OCI-LY1 (cell line): ENCODE data around the gene CCNJL.

ENCODE experiments used
- H2AFZ ChIP-seq: fragments of 200-600 bp; sonication (generic), shearing (Covaris generic); 2 replicates; pipeline ENCODE4 v1.6.0; 2014; ENCODE audit warnings: antibody characterized with exemption, mild to moderate bottlenecking, low read length
- H3F3A ChIP-seq: fragments of 200-600 bp; sonication (generic), shearing (Covaris generic); 2 replicates; pipeline ENCODE4 v1.6.0; 2014; ENCODE audit warnings: mild to moderate bottlenecking, antibody characterized with exemption, low read length, moderate library complexity; ENCODE audit not compliant: insufficient read depth
- H3K27ac ChIP-seq: fragments of 200-600 bp; sonication (generic); 2 replicates; pipeline ENCODE4 v1.5.1; 2014; ENCODE audit warnings: low read length, mixed run types, mild to moderate bottlenecking, low read depth; ENCODE audit not compliant: poor library complexity, severe bottlenecking
- H3K27me3 ChIP-seq: fragments of 200-600 bp; sonication (generic); 2 replicates; pipeline ENCODE4 v1.6.0; 2014; ENCODE audit warnings: antibody characterized with exemption, mild to moderate bottlenecking, low read length, moderate library complexity; ENCODE audit not compliant: insufficient read depth
- H3K36me3 ChIP-seq: fragments of 200-600 bp; sonication (generic); 2 replicates; pipeline ENCODE4 v1.6.1; 2014; ENCODE audit warnings: mild to moderate bottlenecking, antibody characterized with exemption, low read length, moderate library complexity, mixed read lengths; ENCODE audit not compliant: insufficient read depth
- H3K4me1 ChIP-seq: fragments of 200-600 bp; sonication (generic); 2 replicates; pipeline ENCODE4 v1.5.1; 2014; ENCODE audit warnings: mild to moderate bottlenecking, low read length, moderate library complexity; ENCODE audit not compliant: insufficient read depth, severe bottlenecking
- H3K4me2 ChIP-seq: fragments of 200-600 bp; sonication (generic), shearing (Covaris generic); 2 replicates; pipeline ENCODE4 v1.6.1; 2014; ENCODE audit warnings: low read length
- H3K4me3 ChIP-seq: fragments of 200-600 bp; sonication (generic); 2 replicates; pipeline ENCODE4 v1.5.1; 2014; ENCODE audit warnings: low read length, low read depth, mild to moderate bottlenecking, mixed read lengths; ENCODE audit not compliant: poor library complexity, severe bottlenecking
- H3K79me2 ChIP-seq: fragments of 200-600 bp; shearing (Covaris generic); 2 replicates; pipeline ENCODE4 v1.6.1; 2016; ENCODE audit warnings: mixed run types, low read length, mixed read lengths; ENCODE audit not compliant: insufficient read depth
- H3K9ac ChIP-seq: fragments of 200-600 bp; sonication (generic), shearing (Covaris generic); 2 replicates; pipeline ENCODE4 v1.6.1; 2014; ENCODE audit warnings: mild to moderate bottlenecking, low read length, mixed read lengths
- H3K9me2 ChIP-seq: fragments of 200-600 bp; sonication (generic), shearing (Covaris generic); 2 replicates; pipeline ENCODE4 v1.6.1; 2014; ENCODE audit warnings: low read depth, mild to moderate bottlenecking, low read length, mixed read lengths
- H3K9me3 ChIP-seq: fragments of 200-600 bp; shearing (Covaris generic); 2 replicates; pipeline ENCODE4 v1.6.1; 2014; ENCODE audit warnings: low read length, mixed read lengths
- H4K20me1 ChIP-seq: fragments of 200-600 bp; sonication (generic), shearing (Covaris generic); 2 replicates; pipeline ENCODE4 v1.6.0; 2016; ENCODE audit warnings: mild to moderate bottlenecking, low read length; ENCODE audit not compliant: insufficient read depth
- CTCF ChIP-seq: fragments of 200-600 bp; sonication (generic), shearing (Covaris generic); IDR thresholded peaks from 2 replicates; pipeline ENCODE4 v1.5.1; 2017; ENCODE audit warnings: mild to moderate bottlenecking, antibody characterized with exemption, low read length, moderate library complexity, mixed read lengths
- EZH2 ChIP-seq: fragments of 200-600 bp; sonication (generic), shearing (Covaris generic); IDR thresholded peaks from 2 replicates; pipeline ENCODE4 v1.8.0; 2017; ENCODE audit warnings: borderline replicate concordance, mixed run types, mild to moderate bottlenecking, antibody characterized with exemption, low read length, moderate library complexity, mixed read lengths

Gene CCNJL

GRCh38 chr5:160245506-160246086, 66.8 kb downstream of the CCNJL start:
- Histone ChIP-seq H3K9ac (no peak overlapping the region), H3K27ac (no peak overlapping the region)

DNA sequence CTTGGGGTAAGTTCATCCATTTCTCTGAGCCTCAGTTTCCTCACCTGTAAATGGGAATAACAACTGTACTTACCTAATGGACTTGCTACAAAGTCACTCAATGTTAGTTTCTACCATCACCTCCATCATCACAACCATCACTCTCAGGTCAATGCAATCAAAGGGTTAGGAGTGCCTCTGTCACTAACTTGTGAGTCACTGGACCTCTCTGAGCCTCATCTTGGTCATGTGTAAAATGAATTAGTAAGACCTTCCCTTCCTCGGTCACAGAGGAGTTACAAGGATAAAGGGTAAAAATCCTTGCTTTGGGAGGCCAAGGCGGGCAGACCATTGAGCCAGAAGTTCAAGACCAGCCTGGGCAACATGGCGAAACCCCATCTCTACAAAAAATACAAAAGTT, 70.2 kb downstream of the CCNJL start:
- no peaks in the 10 kb centered on the region for H3K9me3 ChIP-seq
- H3K4me2 ChIP-seq = no peak overlapping the region
- no peak for TF ChIP-seq EZH2
- TF ChIP-seq CTCF = no peak
- H3K4me1 ChIP-seq = no peaks in the 10 kb centered on the region
- no peak overlapping the region for H3K9ac ChIP-seq
- no peaks in the 10 kb centered on the region for H3K36me3 ChIP-seq
- H3K27ac ChIP-seq = no peak overlapping the region
- no peaks in the 10 kb centered on the region for H4K20me1 ChIP-seq
- H3K4me3 ChIP-seq = no peak overlapping the region
- no peaks in the 10 kb centered on the region for H3F3A ChIP-seq
- no peaks in the 10 kb centered on the region for H3K9me2 ChIP-seq
- no peak overlapping the region for H2AFZ ChIP-seq
- no peaks in the 10 kb centered on the region for H3K79me2 ChIP-seq
- H3K27me3 ChIP-seq = 0 out of 2 replicates have a peak, but pooled peaks cover 4% of the 10 kb centered on the region

More at GRCh38 chr5:160245506-160246086, 66.8 kb downstream of the CCNJL start:
- no peaks in the 10 kb centered on the region for H3K4me1 ChIP-seq
- TF ChIP-seq EZH2 = no peak
- TF ChIP-seq CTCF = no peak
- H3K36me3 ChIP-seq = no peaks in the 10 kb centered on the region
- H3K9me3 ChIP-seq = no peaks in the 10 kb centered on the region
- H3K4me2 ChIP-seq = no peak overlapping the region
- no peaks in the 10 kb centered on the region for H3F3A ChIP-seq
- H3K9me2 ChIP-seq = no peaks in the 10 kb centered on the region
- no peak overlapping the region for H2AFZ ChIP-seq
- 0 out of 2 replicates have a peak, but pooled peaks cover 4% of the 10 kb centered on the region for H3K27me3 ChIP-seq
- H3K4me3 ChIP-seq = no peak overlapping the region
- H3K79me2 ChIP-seq = no peaks in the 10 kb centered on the region
- no peaks in the 10 kb centered on the region for H4K20me1 ChIP-seq

DNA sequence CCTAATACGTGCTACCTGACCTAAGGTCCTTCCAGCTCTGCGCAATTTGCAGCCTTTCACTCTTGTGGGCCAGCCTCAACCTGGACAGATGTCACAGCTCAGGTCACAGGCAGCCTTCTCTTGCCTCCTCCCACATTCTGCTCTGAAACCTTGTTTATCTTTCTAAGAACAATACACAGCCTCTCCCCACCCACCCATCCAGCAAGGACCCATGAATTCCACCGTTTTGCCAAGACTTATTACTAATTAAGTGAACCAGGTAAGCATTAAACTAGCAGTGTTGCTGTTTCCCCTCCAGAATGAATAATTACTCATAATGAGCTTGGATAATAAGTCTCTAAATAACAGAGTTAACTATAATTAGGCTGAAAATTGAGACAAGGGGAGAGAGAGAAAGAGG, 72.0 kb downstream of the CCNJL start:
- Histone ChIP-seq H3K27me3 (no peaks in the 10 kb centered on the region), H3K9ac (no peak overlapping the region), H3F3A (no peaks in the 10 kb centered on the region), H2AFZ (no peak overlapping the region), H3K4me3 (no peak overlapping the region), H3K36me3 (no peaks in the 10 kb centered on the region), H4K20me1 (no peaks in the 10 kb centered on the region), H3K4me2 (no peak overlapping the region), H3K9me2 (no peaks in the 10 kb centered on the region), H3K79me2 (no peaks in the 10 kb centered on the region), H3K9me3 (no peaks in the 10 kb centered on the region), H3K27ac (no peak overlapping the region), H3K4me1 (no peaks in the 10 kb centered on the region)
- TF ChIP-seq EZH2 = no peak
- no peak for TF ChIP-seq CTCF
